Liver (tissue), 9 donors: ENCODE data around the gene ZNF287. TPM values are rescaled to one million over a fixed set of nuclear protein-coding genes. Genes with fewer than 3 reads are reported as not detected.
A peak's percentile ranks its signal among the peaks of the same experiment; 100 is the strongest.

Experiments used
- DNase-seq: peaks from one replicate; pipeline ENCODE4 v3.0.0-alpha.2; 2017; ENCODE audit warnings: low spot score
- H3K27ac ChIP-seq, 2 donors: one replicate each; pipeline ENCODE4 v1.7.0; 2013; ENCODE audit warnings: inconsistent platforms in 2 of 2, low read length in 2 of 2, control low read depth in 1 of 2, low read depth in 1 of 2, mild to moderate bottlenecking in 1 of 2
- H3K27me3 ChIP-seq, 4 donors: one replicate each; pipeline versions ENCODE4 v1.6.1 to v1.7.0; 2013; ENCODE audit warnings: low read length in 3 of 4, inconsistent platforms in 1 of 4, mild to moderate bottlenecking in 1 of 4, moderate library complexity in 1 of 4; ENCODE audit not compliant: control insufficient read depth in 4 of 4, insufficient read depth in 4 of 4
- H3K36me3 ChIP-seq, 4 donors: one replicate each; pipeline versions ENCODE4 v1.6.1 to v1.7.0; 2013; ENCODE audit warnings: low read length in 3 of 4, mild to moderate bottlenecking in 3 of 4, low read depth in 1 of 4, moderate library complexity in 1 of 4; ENCODE audit not compliant: control insufficient read depth in 4 of 4, insufficient read depth in 3 of 4
- H3K4me1 ChIP-seq, 4 donors: one replicate each; pipeline versions ENCODE4 v1.6.1 to v1.7.0; 2013; ENCODE audit warnings: low read length in 3 of 4, mild to moderate bottlenecking in 3 of 4, moderate library complexity in 1 of 4; ENCODE audit not compliant: control insufficient read depth in 4 of 4, insufficient read depth in 4 of 4
- H3K4me3 ChIP-seq, 3 donors: one replicate each; pipeline versions ENCODE4 v1.6.1 to v1.7.0; 2013; ENCODE audit warnings: low read length in 3 of 3, control low read depth in 1 of 3, low read depth in 1 of 3, mild to moderate bottlenecking in 1 of 3
- H3K9ac ChIP-seq, 2 donors: one replicate each; pipeline ENCODE4 v1.7.0; 2013; ENCODE audit warnings: low read length in 2 of 2, mild to moderate bottlenecking in 2 of 2, moderate library complexity in 2 of 2, control low read depth in 1 of 2, low read depth in 1 of 2
- H3K9me3 ChIP-seq, 4 donors: one replicate each; pipeline versions ENCODE4 v1.6.1 to v1.7.0; 2013; ENCODE audit warnings: low read length in 3 of 4; ENCODE audit not compliant: control insufficient read depth in 4 of 4
- FOXA2 ChIP-seq: IDR thresholded peaks from 2 replicates; pipeline ENCODE4 v1.6.1; 2016; ENCODE audit warnings: antibody characterized with exemption
- HNF4G ChIP-seq: IDR thresholded peaks from 2 replicates; pipeline ENCODE4 v1.6.1; 2016; ENCODE audit warnings: antibody characterized with exemption
- JUND ChIP-seq, 2 donors: IDR thresholded peaks; 2 replicates each; pipeline ENCODE4 v1.6.1; 2016; ENCODE audit warnings: antibody characterized with exemption in 2 of 2
- MAX ChIP-seq: IDR thresholded peaks from 2 replicates; pipeline ENCODE4 v1.6.1; 2016; ENCODE audit warnings: antibody characterized with exemption
- RAD21 ChIP-seq, 2 donors: IDR thresholded peaks; 2 replicates each; pipeline ENCODE4 v1.6.1; 2016; ENCODE audit warnings: antibody characterized with exemption in 2 of 2, mild to moderate bottlenecking in 2 of 2
- REST ChIP-seq: IDR thresholded peaks from 2 replicates; pipeline ENCODE4 v1.6.1; 2016; ENCODE audit warnings: antibody characterized with exemption, mild to moderate bottlenecking
- RXRA ChIP-seq, 2 donors: IDR thresholded peaks; 2 replicates each; pipeline ENCODE4 v1.6.1; 2017 to 2018; ENCODE audit warnings: antibody characterized with exemption in 2 of 2, mild to moderate bottlenecking in 1 of 2
- SP1 ChIP-seq: IDR thresholded peaks from 2 replicates; pipeline ENCODE4 v1.6.1; 2018; ENCODE audit warnings: antibody characterized with exemption, mild to moderate bottlenecking
- TAF1 ChIP-seq: conservative IDR thresholded peaks from 2 replicates; pipeline ENCODE4 v1.6.1; 2016; ENCODE audit warnings: antibody characterized with exemption, mild to moderate bottlenecking
- YY1 ChIP-seq: IDR thresholded peaks from 2 replicates; pipeline ENCODE4 v1.6.1; 2016; ENCODE audit warnings: antibody characterized with exemption, mild to moderate bottlenecking
- WGBS: extraction: QIAGEN DNeasy Blood & Tissue Kit; methylation state at CpG from one replicate; pipeline ENCODE4 v1.1.7; 2013; 5-methylcytosine and 5-hydroxymethylcytosine counted together
- polyA plus RNA-seq, 2 donors: library from polyadenylated mRNA; stranded (reverse) in 1 of 2; unstranded in 1 of 2; fragments of 200-250 nt in 1 of 2; fragments of >200 nt in 1 of 2; fragmentation: Nextera tagmentation in 1 of 2; extraction: Ambion mirVana in 1 of 2; gene quantifications; one replicate each; pipeline versions ENCODE4 v1.2.1 to v1.2.3, GENCODE V29; 2013 to 2015
- total RNA-seq, 2 donors: library from RNA; depleted of rRNA; stranded (reverse); fragments of >200 nt; gene quantifications; one replicate each; pipeline ENCODE4 v1.2.3, GENCODE V29; 2014
- TF ChIP-seq, protein P1 (sequence below): fragments of 150-350 bp; IDR thresholded peaks from 2 replicates; pipeline ENCODE4 v1.5.1; 2017; ENCODE audit warnings: improper control_type of control experiment, low read depth, low read length; ENCODE audit not compliant: missing input control
- donor health status: healthy.
- donor health status: healthy.
- donor health status: healthy.
- donor health status: healthy.
- donor health status: healthy.

The ZNF287 gene
- total and polyA plus RNA-seq, 4 donors = 0.40 to 1.2 (median 0.82) TPM

- peak overlapping the region; percentile 42 to 69 (median 60) for H3K4me3 ChIP-seq
- WGBS = 6% methylated on average over 53 of the region's 53 CpGs
Observed at GRCh38 chr17:16589097-16589969, 20.3 kb upstream of the ZNF287 start.

GRCh38 chr17:16585796-16586195, 16.8 kb upstream of the ZNF287 start:
- TF ChIP-seq SP1 = no peak
- no peak for TF ChIP-seq JUND (IDR thresholded peaks at IDR 0.05)
- TF ChIP-seq REST = no peak
- no peak for TF ChIP-seq TAF1
- TF ChIP-seq, protein P1, sequence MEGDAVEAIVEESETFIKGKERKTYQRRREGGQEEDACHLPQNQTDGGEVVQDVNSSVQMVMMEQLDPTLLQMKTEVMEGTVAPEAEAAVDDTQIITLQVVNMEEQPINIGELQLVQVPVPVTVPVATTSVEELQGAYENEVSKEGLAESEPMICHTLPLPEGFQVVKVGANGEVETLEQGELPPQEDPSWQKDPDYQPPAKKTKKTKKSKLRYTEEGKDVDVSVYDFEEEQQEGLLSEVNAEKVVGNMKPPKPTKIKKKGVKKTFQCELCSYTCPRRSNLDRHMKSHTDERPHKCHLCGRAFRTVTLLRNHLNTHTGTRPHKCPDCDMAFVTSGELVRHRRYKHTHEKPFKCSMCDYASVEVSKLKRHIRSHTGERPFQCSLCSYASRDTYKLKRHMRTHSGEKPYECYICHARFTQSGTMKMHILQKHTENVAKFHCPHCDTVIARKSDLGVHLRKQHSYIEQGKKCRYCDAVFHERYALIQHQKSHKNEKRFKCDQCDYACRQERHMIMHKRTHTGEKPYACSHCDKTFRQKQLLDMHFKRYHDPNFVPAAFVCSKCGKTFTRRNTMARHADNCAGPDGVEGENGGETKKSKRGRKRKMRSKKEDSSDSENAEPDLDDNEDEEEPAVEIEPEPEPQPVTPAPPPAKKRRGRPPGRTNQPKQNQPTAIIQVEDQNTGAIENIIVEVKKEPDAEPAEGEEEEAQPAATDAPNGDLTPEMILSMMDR = no peak
- TF ChIP-seq RXRA (IDR thresholded peaks at IDR 0.05) = no peak
- no peak for TF ChIP-seq FOXA2
- no peak for DNase-seq
- WGBS = 45% methylated on average over 4 of the region's 4 CpGs
- Histone ChIP-seq H3K4me1 (peaks cover 0 to 11% (median 0%) of the 10 kb centered on the region in 4 donors), H3K27ac (no peak overlapping the region), H3K27me3 (peaks cover 0 to 3% (median 0%) of the 10 kb centered on the region in 4 donors), H3K9me3 (peaks cover 0 to 3% (median 1%) of the 10 kb centered on the region in 4 donors), H3K36me3 (no peaks in the 10 kb centered on the region), H3K4me3 (no peak overlapping the region), H3K9ac (no peak overlapping the region)

More at GRCh38 chr17:16589097-16589969, 20.3 kb upstream of the ZNF287 start:
- H3K27ac ChIP-seq = no peak overlapping the region
- H3K27me3 ChIP-seq = no peaks in the 10 kb centered on the region
- peaks cover 0 to 5% (median 1%) of the 10 kb centered on the region in 4 donors for H3K4me1 ChIP-seq
- TF ChIP-seq RAD21 (IDR thresholded peaks at IDR 0.05) (peak; percentile 73 to 81), FOXA2 (no peak), RXRA (IDR thresholded peaks at IDR 0.05) (no peak), HNF4G (no peak), YY1 (peak; percentile 28), TAF1 (no peak), SP1 (peak; percentile 17), MAX (no peak)
- TF ChIP-seq, protein P1 = peak; percentile 97
- H3K9me3 ChIP-seq = peaks cover 0 to 3% (median 2%) of the 10 kb centered on the region in 4 donors
- H3K9ac ChIP-seq = peak overlapping the region in 1 of 2 donors; percentile 56
- no peaks in the 10 kb centered on the region for H3K36me3 ChIP-seq
- peak; percentile 93 for DNase-seq
